ENCODE measurements around the gene PLEKHM1.
"Not testable (repeated sequence)": the region's sequence is repeated elsewhere in the genome, so short reads cannot be mapped to it uniquely, and the experiment has no call there.

PLEKHM1 gene

GRCh38 chr17:45490615-45491433 is at the start of gene PLEKHM1:
Gene PLEKHM1, minus strand, starts transcription at chr17:45490721. Its CDS starts 8,237 bp downstream, at chr17:45482484.
- DNase-seq (ENCODE audit: low read depth), result peak; percentile 64

- DNase-seq (ENCODE audit: low read depth), result not testable (repeated sequence)
Observed at GRCh38 chr17:45538168-45538567, 47.6 kb upstream of the PLEKHM1 start.

- not testable (repeated sequence) for DNase-seq (ENCODE audit: low read depth)
Observed at GRCh38 chr17:45506072-45506471, 15.6 kb upstream of the PLEKHM1 start.

GRCh38 chr17:45505183-45505582 is 14.7 kb upstream of the PLEKHM1 start:
- not testable (repeated sequence) for DNase-seq (ENCODE audit: low read depth)

GRCh38 chr17:45501092-45501707 is 10.7 kb upstream of the PLEKHM1 start:
- DNase-seq (ENCODE audit: low read depth), result not testable (repeated sequence)

- peak; percentile 28 for DNase-seq (ENCODE audit: low read depth)
Observed at GRCh38 chr17:45500478-45500877, 10.0 kb upstream of the PLEKHM1 start.

GRCh38 chr17:45499208-45499607 is 8.7 kb upstream of the PLEKHM1 start:
- DNase-seq (ENCODE audit: low read depth), result not testable (repeated sequence)

- not testable (repeated sequence) for DNase-seq (ENCODE audit: low read depth)
Observed at GRCh38 chr17:45498377-45498776, 7.9 kb upstream of the PLEKHM1 start.

- not testable (repeated sequence) for DNase-seq (ENCODE audit: low read depth)
Observed at GRCh38 chr17:45497449-45497848, 6.9 kb upstream of the PLEKHM1 start.

- DNase-seq (ENCODE audit: low read depth), result not testable (repeated sequence)
Observed at GRCh38 chr17:45496507-45496906, 6.0 kb upstream of the PLEKHM1 start.

GRCh38 chr17:45494556-45494955 is 4.0 kb upstream of the PLEKHM1 start:
- not testable (repeated sequence) for DNase-seq (ENCODE audit: low read depth)

- not testable (repeated sequence) for DNase-seq (ENCODE audit: low read depth)
Observed at GRCh38 chr17:45492156-45492555, 1.6 kb upstream of the PLEKHM1 start.

GRCh38 chr17:45490198-45490597 is 323 bp downstream of the PLEKHM1 start:
- peak; percentile 11 for DNase-seq (ENCODE audit: low read depth)

- peak; percentile 84 for DNase-seq (ENCODE audit: low read depth)
Observed at GRCh38 chr17:45487704-45488103, 2.8 kb downstream of the PLEKHM1 start.

GRCh38 chr17:45483591-45484216 is 6.8 kb downstream of the PLEKHM1 start:
- not testable (repeated sequence) for DNase-seq (ENCODE audit: low read depth)

- DNase-seq (ENCODE audit: low read depth), result not testable (repeated sequence)
Observed at GRCh38 chr17:45483177-45483576, 7.3 kb downstream of the PLEKHM1 start.

GRCh38 chr17:45482317-45482716 is 8.2 kb downstream of the PLEKHM1 start:
- not testable (repeated sequence) for DNase-seq (ENCODE audit: low read depth)

GRCh38 chr17:45475436-45475835 is 15.1 kb downstream of the PLEKHM1 start:
- not testable (repeated sequence) for DNase-seq (ENCODE audit: low read depth)

- DNase-seq (ENCODE audit: low read depth), result not testable (repeated sequence)
Observed at GRCh38 chr17:45472249-45472648, 18.3 kb downstream of the PLEKHM1 start.

GRCh38 chr17:45469204-45469563 is 21.3 kb downstream of the PLEKHM1 start:
- not testable (repeated sequence) for DNase-seq (ENCODE audit: low read depth)

- not testable (repeated sequence) for DNase-seq (ENCODE audit: low read depth)
Observed at GRCh38 chr17:45468293-45469203, 22.0 kb downstream of the PLEKHM1 start.

All from amniotic epithelial cell (primary cell).